GM21717 (cell line): Measurements from ENCODE around the gene KCTD14.
"Not testable (repeated sequence)": the region's sequence is repeated elsewhere in the genome, so short reads cannot be mapped to it uniquely, and the experiment has no call there.

Experiments used
- ATAC-seq: cut with Tn5 transposase; IDR thresholded peaks from one replicate; pipeline ENCODE4 v1.9.1; 2021; ENCODE audit warnings: mild to moderate bottlenecking, moderate library complexity; ENCODE audit not compliant: unreplicated experiment

The KCTD14 gene

DNA sequence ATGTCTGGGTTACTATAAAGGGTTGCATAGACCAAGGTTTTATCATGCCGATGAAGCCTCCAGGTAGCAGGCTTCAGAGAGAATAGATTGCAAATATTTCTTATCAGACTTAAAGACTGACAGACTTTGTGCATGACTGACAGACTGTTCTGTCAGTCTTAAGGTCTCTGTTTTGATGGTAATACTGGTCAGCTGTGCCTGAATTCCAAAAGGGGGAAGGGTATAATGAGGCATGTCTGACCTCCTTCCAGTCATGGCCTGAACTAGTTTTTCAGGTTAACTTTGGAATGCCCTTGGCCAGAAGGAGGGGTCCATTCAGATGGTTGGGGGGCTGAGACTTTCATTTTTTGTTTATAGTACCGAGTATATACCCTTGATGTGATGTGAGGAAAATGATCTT, 4.7 kb upstream of the KCTD14 start:
- no peak for ATAC-seq

DNA sequence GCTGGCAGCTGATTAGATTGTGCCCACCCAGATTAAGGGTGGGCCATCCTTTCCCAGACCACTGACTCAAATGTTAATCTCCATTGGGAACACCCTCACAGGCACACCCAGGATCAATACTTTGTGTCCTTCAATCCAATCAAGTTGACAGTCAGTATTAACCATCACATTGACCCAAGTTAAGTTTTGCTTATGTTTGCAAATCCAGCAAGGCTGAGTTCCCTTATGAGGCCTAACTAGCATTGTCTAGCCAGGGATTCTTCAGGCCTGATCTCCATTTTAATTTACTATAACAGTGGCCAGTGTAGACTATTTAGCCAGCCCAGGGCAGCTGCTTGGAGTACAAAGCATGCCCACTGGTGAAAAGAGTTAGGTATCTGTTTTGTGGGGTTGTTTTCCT, 2.3 kb upstream of the KCTD14 start:
- no peak for ATAC-seq

DNA sequence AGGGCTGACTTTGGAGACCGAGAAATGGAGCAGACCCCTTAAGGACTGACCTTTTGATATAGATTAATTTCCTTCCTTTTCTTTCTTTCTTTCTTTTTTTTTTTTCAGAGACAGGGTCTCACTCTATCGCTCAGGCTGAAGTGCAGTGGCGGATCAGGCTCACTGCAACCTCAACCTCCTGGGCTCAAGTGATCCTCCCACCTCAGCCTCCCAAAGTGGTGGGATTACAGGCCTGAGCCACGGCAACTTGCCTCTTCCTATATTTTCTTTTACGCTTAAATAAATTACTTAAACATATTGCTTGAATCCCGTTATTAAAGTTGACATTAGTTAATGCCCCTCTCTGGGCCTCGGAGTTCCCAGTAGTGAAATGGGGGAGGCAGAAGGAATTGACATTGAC, 350 bp upstream of the KCTD14 start:
- no peak for ATAC-seq

DNA sequence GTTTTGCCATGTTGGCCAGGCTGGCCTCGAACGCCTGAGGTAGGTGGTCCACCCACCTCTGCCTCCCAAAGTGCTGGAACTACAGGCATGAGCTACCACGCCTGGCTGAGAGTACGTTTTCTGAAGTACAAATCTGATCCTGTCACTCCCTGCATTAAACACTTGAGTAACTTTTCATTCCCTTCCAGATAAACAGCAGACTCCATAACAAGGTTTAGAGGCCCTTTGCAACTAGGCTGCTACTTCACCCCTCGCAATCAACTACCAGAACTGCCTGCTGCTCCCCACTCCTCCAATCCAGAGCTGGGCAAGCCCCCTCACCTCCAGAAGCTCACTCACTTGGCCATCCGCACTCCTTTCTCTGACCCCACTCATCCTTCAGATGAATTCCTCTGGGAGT, 1.5 kb downstream of the KCTD14 start:
- ATAC-seq, result no peak

DNA sequence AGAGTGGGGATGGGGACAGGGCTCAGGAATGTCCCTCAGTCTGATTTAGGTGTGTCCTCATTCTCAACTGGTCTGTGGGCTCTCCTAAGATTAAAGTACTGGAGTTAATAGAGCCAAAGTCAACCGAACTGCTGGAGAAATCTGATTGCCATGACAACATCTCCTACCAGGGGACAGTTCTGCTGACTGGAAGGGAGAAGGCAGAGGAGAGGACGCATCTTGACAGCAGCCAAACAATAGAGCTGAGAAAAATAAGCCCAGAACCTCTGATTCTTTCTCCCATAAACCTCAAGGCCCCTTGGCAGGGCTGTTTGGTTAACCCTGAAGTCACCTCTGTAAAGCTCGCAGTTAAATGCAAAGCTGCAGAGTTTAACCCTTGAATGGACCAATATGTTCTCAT, 2.8 kb downstream of the KCTD14 start:
- ATAC-seq, result no peak

DNA sequence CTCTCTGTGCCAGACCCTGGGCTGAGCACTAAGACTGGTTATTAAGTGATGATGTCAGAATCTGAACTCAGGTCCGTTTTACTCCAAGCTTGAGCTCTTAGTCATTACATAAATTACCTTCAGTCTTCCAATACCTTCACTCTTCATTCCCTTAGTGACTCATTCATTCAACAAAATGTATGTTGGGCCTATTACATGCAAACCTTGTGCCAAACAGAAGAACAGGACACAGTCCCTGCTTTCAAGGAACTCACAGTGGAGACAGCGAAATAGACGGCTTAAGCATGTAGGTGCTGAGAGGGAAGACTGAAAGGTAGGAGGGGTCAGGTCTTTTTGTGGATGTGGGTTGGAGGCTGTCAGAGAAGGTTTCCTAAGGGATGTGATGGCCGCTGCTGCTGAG, 3.3 kb downstream of the KCTD14 start:
- ATAC-seq, result no peak

DNA sequence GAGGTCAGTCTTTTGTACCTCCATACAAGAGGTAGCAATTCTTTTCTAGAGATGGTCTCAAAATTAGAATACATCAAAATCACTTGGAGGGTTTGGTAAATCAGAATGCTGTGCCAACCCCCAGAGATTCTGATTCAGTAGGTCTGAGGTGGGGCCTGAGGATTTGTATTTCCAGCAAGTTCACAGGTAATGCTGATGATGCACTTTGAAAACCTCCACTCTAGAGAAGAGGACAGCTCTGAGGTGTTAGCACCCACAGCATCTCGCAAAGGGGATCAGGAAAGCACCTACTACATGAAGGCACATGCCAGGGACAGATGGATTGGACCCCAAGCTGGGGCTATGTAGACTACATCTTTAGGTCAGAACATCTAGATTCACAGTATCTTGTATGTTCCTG, 7.2 kb downstream of the KCTD14 start:
- ATAC-seq, result no peak

DNA sequence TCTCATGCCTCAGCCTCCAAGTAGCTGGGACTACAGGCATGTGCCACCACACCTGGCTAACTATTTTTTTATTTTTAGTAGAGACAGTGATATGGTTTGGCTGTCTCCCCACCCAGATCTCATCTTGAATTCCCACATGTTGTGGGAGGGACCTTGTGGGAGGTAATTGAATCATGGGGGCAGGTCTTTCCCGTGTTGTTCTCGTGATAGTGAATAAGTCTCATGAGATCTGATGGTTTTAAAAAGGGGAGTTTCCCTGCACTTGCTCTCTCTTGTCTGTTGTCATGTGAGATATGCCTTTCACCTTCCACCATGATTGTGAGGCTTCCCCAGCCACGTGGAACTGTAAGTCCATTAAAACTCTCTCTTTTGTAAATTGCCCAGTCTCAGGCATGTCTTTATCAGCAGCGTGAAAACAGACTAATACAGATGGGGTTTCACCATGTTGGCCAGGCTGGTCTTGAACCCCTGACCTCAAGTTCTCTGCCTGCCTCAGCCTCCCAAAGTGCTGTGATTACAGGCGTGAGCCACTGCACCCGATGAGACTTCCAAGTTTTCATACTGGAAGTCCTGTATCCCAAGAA, 8.0 kb downstream of the KCTD14 start:
- ATAC-seq, result not testable (repeated sequence)

DNA sequence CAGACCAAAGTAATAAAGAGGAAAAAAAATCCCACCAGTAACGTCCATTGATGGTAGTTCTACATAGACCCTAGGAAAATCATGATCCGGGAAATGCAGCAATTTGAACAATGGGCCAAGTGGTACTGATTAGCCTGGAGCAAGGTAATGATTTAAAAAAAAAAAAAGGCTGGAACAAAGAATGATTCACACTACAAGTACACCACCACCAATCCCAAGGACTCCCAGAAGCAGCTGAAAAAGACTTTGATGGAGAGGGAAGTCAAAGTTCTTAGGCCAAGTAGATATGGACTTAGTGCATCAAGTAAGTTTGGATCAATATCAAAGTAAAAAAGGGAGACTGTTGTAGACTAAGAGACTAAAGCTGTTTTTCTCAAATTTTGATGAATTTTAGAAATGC, 11.8 kb downstream of the KCTD14 start:
- ATAC-seq, result no peak

DNA sequence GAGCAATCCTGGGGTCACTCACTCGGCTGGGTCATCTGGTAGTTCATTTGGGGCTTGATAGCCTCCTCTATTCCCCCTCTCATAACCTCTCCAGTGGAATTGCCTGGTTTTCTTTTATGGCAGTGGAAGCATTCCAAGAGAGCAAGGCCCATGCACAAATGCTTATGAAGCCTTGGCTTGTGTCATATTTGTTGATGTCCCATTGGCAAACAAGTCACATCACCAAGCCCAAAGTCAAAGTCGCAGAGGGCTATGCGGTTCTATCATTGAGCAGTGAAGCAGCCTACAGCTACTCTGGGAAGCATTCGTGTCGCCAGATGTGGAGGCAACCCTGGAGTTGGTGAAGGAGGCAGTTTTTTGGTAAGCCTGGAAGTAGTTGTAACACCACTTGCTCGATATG, 12.3 kb downstream of the KCTD14 start:
- no peak for ATAC-seq

DNA sequence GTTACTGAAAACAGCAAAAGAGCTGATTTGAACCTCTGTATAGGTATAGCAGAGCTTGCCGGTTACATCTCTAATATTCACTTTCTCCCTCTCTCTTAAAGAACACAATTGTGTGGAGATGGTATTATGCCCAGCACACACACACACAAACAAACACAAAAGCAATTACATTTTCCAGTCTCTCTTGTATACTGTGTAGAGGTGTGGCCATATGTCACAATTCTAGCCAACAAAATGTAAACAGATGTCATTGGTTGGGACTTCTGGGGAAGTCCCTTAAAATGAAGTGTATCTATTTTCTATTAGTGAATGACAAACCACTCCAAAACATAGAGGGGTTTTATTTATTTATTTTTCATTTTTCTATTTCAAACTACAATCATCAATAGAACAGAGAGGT, 12.8 kb downstream of the KCTD14 start:
- no peak for ATAC-seq

DNA sequence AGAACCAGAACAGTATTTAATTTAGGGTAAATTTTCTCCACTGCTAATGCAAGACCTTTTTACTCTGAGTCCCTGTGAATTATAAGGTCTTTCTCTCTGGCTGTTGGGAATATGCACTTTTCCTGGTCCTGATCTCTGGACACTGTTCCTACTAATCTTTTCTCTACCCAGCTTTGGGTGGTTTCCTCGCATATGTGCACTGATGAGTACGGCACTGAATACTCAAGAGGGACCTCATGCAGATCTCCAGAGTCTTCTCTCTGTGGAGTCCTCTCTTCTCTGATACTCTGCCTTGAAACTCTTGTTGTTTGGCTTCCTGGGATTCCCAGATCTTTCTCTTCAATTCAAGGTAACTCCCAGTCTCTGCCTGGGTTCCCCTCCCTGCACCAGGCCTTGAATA, 14.0 kb downstream of the KCTD14 start:
- ATAC-seq, result no peak

DNA sequence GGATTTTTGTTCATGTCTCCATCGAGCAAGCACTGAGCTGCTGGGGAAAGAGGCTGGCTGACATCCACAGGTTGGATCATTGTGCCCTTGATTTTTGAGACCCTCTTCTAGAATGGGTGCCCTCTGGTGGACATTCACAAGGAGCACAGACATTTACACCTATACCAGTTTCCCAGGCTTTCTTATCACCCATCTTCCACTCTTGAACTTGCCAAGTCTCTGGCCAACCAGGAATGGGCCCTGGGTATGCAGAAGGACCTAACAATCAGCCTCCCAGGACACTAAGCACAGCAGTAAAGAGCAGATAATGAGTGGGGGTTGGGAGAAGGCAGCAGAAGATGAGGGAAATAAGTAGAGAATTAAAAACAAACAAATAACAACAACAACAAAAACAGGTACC, 22.9 kb downstream of the KCTD14 start:
- no peak for ATAC-seq

DNA sequence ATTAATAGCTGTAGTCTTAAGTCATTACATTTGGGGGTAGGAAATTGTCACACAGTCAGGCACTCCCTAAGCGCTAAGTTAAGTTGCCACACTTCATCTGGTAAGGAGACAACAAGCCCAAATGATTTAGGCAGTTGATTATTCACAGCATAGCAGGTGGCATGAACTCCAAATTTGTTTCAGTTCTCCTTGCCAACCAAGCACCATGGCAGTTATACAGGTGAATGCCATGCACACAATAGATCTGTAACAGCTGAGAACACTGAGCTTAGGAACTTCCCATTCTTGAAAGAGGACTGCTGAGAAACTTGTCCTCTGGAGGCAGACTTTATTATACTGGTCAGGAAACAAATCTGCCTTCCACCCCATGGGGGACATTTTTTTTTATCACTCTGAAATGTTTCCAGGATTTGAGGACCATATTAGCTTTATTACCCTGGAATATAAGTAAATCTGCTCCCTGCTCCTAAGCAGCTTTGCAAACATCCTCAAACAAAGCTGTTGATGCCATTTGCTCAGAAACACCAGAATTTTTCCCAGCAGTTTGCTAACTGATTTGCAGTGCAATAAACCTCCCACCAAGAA, 23.5 kb downstream of the KCTD14 start:
- no peak for ATAC-seq

DNA sequence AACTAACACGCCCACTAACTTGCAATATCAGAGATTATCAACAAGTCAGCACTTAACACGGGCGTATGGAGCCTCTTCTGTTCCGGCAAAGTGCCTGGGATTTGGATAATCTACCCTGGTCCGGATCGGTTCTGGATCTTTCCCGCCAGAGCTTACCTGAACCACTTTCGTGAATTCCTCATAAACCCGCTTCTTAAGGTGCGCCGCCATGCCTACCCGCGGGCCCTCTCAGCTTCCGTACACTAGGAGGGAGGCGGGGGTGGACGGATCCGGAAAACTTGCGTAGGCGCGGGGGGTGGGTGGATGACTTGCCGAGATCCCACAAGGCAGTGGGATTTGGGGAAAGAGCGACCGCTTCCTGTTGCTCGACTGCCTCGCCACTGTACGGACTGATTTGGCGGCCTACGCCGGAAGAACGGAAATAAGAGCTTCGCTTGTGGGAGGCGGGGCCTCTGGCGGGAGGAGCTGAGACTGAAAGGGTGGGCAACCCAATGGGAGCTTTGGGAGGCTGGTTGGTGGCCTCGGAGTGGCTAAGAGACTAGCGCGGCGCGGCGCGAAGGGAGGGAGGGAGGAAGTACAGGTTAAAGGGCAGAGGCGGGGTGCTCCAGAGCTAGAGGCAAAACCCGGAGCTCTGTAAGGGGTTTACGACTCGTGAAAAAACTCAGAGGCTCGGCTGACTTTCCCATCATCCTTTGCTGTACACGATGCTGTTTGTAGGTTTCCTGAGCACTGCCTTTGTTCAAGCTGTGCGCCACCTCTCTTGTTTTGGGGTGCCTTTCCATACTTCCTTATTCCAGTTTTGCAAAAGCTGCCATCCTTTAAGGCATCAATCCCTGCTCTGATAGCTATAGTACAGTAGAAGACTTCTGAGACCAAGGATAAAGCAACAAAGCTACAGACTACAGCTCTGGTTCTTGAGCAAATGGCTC, 28.4 kb downstream of the KCTD14 start, which contains the start of gene INTS4:
Gene INTS4 (minus strand): TSS at position 235 of the 929 bp plus-strand sequence. CDS start 25 bp downstream, at position 210.
- ATAC-seq, result peak; percentile 98

DNA sequence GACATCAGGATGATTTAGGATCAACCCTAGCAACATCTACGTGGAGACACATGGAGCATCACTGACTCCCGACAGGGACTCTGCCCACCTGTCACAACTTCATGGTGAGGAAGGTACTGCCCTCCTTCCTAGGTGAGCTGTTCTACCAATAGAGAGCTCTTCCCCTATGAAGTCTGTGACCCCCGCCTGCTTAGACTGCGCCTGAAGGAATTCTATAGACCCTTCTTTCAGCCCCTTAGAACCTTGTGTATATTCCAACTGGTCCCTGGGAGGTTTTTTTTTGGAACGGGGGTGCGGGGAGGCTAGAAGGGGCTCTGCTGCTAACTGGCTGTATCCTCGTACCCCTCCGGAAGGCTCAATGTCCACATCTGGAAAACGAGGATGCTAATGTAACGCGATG, 29.2 kb downstream of the KCTD14 start:
- ATAC-seq, result no peak

DNA sequence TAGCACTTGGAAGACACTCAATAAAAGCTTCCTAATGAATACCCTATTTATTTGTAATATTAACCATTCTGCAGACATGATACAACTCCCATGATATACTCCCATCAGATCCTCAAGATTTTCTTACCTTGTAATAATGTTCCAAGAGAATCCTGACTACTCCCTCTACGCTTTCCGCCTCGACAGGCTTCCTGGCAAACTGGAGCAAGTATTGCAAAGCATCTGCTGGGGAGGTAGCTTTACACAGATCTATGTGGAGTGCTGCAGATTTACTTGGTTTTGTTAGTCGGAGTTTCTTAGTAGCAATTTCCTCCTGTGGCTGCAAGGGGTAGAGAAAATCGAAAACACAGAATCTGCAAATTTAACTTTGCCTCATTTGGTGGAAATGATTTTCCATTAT, 32.1 kb downstream of the KCTD14 start:
- ATAC-seq, result no peak

DNA sequence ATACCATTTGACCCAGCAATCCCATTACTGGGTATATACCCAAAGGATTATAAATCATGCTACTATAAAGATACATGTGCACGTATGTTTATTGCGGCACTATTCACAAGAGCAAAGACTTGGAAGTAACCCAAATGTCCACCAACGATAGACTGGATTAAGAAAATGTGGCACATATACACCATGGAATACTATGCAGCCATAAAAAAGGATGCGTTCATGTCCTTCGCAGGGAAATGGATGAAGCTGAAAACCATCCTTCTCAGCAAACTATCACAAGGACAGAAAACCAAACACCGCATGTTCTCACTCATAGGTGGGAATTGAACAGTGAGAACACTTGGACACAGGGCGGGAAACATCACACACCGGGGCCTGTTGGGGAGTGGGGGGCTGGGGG, 36.6 kb downstream of the KCTD14 start:
- ATAC-seq, result not testable (repeated sequence)

DNA sequence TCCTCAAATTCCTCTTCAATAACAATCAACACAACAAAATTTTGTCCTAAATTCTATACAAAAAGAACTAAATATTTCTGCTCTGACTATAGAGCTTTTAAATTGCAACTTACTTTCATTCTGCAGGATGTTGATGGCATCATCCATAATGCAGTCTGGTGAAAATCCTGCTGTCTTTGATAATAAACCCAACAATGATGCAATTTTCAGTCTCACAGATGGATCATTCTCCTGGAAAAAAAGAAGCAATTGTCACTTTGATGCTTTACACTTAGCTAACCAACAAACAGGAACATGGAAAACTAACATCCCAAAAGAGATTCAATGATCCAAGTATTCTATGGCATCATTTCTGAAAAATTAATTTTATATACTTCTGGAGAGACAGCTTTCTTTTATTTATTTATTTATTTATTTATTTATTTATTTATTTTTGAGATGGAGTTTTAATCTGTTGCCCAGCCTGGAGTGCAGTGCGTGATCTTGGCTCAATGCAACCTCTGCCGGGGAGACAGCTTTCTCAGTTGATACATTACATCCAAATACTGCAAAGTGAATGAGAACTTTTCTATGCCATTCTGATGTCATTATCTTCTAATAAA, 41.6 kb downstream of the KCTD14 start:
- ATAC-seq, result no peak

DNA sequence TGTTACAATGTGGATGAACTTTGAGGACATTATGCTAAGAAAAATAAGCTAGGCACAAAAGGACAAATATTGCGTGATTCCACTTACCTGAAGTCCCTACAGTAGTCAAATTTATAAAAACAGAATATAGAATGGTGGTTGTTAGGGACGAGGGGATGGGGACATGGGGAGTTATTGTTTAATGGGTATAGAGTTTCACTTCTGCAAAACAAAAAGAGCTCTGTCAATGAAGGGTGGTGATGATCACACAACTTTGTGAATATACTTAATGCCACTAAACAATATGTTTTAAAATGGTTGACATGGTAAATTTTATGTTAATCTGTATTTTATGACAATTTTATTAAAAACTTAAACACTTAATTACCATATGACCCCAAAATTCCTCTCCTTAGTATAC, 54.7 kb downstream of the KCTD14 start:
- no peak for ATAC-seq

DNA sequence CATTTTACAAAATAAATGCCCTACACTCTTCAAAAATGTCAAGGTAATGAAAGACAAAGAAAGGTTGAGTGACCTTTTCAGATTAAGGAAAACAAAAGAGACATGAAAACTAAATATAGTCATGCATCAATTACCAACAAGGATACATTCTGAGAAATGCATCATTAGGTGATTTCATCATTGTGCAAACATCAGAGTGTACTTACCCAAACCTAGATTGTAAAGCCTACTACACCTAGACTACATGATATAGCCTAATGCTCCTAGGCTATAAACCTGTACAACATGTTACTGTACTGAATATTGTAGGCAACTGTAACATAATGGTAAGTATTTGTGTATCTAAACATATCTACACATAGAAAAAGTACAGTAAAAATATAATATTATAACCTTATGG, 55.3 kb downstream of the KCTD14 start:
- ATAC-seq, result no peak

DNA sequence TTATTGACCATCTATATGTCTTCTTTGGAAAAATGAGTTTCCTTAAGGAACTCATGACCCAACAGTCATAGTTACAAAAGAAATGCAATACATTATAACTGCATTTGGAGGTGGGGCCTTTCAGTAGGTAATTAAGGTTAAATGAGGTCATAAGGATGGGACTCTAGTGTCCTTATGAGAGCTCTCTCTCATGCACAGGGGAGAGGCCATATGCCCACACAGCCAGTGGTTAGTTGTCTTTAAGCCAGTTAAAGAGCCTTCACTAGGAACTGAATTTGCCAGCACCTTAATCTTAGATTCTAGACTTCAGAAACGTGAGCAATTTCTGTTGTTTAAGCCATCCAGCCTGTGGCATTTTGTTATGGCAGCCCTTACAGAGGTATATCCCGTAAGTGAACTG, 56.0 kb downstream of the KCTD14 start:
- ATAC-seq, result no peak
